Keratinocyte (primary cell): ENCODE data around the gene AFAP1L1.

ENCODE experiments used
- EZH2 ChIP-seq: IDR thresholded peaks from one replicate; pipeline ENCODE4 v1.6.1; 2012; ENCODE audit warnings: inconsistent platforms, mild to moderate bottlenecking, low read length, moderate library complexity
- TF ChIP-seq, protein P1 (sequence below), 3 experiments: IDR thresholded peaks in 1 of 3; conservative IDR thresholded peaks in 1 of 3; optimal IDR thresholded peaks in 1 of 3; 2 replicates in 2 of 3; 3 replicates in 1 of 3; pipeline versions ENCODE3 to v1.5.1; 2011; ENCODE audit warnings: low read length in 3 of 3, mild to moderate bottlenecking in 3 of 3, moderate library complexity in 2 of 3, control low read depth in 1 of 3, inconsistent platforms in 1 of 3; ENCODE audit not compliant: insufficient read depth in 2 of 3; ENCODE audit errors: extremely low read depth in 1 of 3

DNA sequence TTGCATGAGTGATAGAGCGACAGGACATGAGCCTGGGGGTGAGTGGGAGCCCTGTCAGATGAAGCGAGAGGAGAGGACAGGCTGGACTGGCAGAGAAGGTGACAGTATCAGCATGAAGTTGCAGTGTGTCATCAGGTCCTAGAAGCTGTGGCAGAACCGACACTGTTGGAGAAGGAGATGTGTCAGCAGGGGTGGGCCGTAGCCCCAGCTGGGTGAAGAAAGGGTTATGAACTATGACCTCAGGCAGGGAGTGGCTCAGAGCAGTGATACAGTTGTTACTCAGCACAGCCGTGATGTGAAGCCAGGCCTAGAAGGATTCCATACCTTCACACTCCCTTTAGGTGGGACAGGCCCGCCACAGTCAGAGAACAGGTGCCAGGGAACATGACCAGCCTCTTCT lies 93.8 kb downstream of the AFAP1L1 start:
- TF ChIP-seq, protein P1, sequence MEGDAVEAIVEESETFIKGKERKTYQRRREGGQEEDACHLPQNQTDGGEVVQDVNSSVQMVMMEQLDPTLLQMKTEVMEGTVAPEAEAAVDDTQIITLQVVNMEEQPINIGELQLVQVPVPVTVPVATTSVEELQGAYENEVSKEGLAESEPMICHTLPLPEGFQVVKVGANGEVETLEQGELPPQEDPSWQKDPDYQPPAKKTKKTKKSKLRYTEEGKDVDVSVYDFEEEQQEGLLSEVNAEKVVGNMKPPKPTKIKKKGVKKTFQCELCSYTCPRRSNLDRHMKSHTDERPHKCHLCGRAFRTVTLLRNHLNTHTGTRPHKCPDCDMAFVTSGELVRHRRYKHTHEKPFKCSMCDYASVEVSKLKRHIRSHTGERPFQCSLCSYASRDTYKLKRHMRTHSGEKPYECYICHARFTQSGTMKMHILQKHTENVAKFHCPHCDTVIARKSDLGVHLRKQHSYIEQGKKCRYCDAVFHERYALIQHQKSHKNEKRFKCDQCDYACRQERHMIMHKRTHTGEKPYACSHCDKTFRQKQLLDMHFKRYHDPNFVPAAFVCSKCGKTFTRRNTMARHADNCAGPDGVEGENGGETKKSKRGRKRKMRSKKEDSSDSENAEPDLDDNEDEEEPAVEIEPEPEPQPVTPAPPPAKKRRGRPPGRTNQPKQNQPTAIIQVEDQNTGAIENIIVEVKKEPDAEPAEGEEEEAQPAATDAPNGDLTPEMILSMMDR (optimal IDR thresholded peaks at IDR 0.05 in 1 of 3, IDR thresholded peaks at IDR 0.05 in 1 of 3, conservative IDR thresholded peaks at IDR 0.05 in 1 of 3; ENCODE audit: extremely low read depth in 1 of 3, insufficient read depth in 2 of 3, low read length in 3 of 3): no peak
- no peak for TF ChIP-seq EZH2
